Measurements from ENCODE around the gene HEG1. TPM values are rescaled to one million over a fixed set of nuclear protein-coding genes. Genes with fewer than 3 reads are reported as not detected.

The HEG1 gene, protein sequence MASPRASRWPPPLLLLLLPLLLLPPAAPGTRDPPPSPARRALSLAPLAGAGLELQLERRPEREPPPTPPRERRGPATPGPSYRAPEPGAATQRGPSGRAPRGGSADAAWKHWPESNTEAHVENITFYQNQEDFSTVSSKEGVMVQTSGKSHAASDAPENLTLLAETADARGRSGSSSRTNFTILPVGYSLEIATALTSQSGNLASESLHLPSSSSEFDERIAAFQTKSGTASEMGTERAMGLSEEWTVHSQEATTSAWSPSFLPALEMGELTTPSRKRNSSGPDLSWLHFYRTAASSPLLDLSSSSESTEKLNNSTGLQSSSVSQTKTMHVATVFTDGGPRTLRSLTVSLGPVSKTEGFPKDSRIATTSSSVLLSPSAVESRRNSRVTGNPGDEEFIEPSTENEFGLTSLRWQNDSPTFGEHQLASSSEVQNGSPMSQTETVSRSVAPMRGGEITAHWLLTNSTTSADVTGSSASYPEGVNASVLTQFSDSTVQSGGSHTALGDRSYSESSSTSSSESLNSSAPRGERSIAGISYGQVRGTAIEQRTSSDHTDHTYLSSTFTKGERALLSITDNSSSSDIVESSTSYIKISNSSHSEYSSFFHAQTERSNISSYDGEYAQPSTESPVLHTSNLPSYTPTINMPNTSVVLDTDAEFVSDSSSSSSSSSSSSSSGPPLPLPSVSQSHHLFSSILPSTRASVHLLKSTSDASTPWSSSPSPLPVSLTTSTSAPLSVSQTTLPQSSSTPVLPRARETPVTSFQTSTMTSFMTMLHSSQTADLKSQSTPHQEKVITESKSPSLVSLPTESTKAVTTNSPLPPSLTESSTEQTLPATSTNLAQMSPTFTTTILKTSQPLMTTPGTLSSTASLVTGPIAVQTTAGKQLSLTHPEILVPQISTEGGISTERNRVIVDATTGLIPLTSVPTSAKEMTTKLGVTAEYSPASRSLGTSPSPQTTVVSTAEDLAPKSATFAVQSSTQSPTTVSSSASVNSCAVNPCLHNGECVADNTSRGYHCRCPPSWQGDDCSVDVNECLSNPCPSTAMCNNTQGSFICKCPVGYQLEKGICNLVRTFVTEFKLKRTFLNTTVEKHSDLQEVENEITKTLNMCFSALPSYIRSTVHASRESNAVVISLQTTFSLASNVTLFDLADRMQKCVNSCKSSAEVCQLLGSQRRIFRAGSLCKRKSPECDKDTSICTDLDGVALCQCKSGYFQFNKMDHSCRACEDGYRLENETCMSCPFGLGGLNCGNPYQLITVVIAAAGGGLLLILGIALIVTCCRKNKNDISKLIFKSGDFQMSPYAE (N-terminal part only)
- total RNA-seq (10 to 100 TPM; 20.9 to 21.3 TPM), polyA plus RNA-seq (6.3 TPM)

- CTCF ChIA-PET = no interaction called here
- H3K27ac ChIP-seq (ENCODE audit: low read depth, low read length) = peak within 1 kb of the TSS; percentile 77
- no peaks in the 10 kb centered on the region for H3K9me3 ChIP-seq (ENCODE audit: low read length)
- H3K4me1 ChIP-seq (ENCODE audit: insufficient read depth, low read length) = peaks cover 37% of the 10 kb centered on the region
- H3K4me3 Mint-ChIP-seq = peak within 1 kb of the TSS; percentile 92 to 99 (median 97)
- peak within 1 kb of the TSS; percentile 95 for H3K4me3 ChIP-seq (ENCODE audit: low read length)
- peaks cover 40 to 45% (median 42%) of the 10 kb centered on the region in 3 donors for H3K4me1 Mint-ChIP-seq
- H3K36me3 Mint-ChIP-seq = peaks cover 0 to 7% (median 0%) of the 10 kb centered on the region in 3 donors
- H3K36me3 ChIP-seq (ENCODE audit: insufficient read depth, low read length) = no peaks in the 10 kb centered on the region
- H3K27me3 Mint-ChIP-seq = peaks cover 2 to 7% of the 10 kb centered on the region in 2 donors
- peak within 1 kb of the TSS; percentile 89 to 99 (median 96) for H3K27ac Mint-ChIP-seq
- DNase-seq = peak; percentile 68 to 86 (median 70)
- no peaks in the 10 kb centered on the region for H3K9me3 Mint-ChIP-seq
- POLR2A ChIA-PET = interaction anchor here (0.6 kb wide), 1 partner anchor 85 kb away, joined by 3 read pairs; no protein-coding TSS in a partner anchor
- H3K27me3 ChIP-seq (ENCODE audit: insufficient read depth, low read length, poor library complexity, severe bottlenecking) = no peaks in the 10 kb centered on the region
Observed at GRCh38 chr3:125055913-125056745, at the start of gene HEG1. Gene HEG1 (minus strand): TSS chr3:125055997. CDS start chr3:125055890, 107 bp downstream.

DNA sequence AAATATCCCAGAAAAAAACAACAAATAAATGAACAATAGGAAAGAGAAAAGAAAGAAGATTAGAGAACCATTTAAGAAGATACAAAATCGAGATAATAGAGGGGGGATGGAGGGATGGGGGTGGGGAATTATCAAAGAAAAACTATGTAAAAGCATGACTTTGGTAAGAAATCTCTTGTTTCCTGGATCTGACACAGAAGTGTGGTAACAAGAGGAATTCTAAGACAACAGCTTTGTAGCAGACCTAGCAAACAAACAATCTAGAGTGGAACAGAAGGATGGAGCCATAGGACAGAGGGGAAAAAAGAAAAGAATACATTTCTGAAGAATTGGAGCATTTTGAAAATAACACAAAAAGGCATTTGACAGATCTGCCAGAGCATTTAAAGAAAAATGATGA, 49.3 kb upstream of the HEG1 start:
- ChIA-PET CTCF (no interaction called here), POLR2A (no interaction called here)
- H3K4me1 ChIP-seq (ENCODE audit: insufficient read depth, low read length) = no peaks in the 10 kb centered on the region
- H3K36me3 ChIP-seq (ENCODE audit: insufficient read depth, low read length) = no peaks in the 10 kb centered on the region
- H3K27ac ChIP-seq (ENCODE audit: low read depth, low read length) = no peak overlapping the region
- peaks cover 0 to 5% (median 2%) of the 10 kb centered on the region in 5 donors for H3K9me3 Mint-ChIP-seq
- H3K4me1 Mint-ChIP-seq = peaks cover 0 to 3% (median 0%) of the 10 kb centered on the region in 3 donors
- no peak for DNase-seq
- no peak overlapping the region for H3K27ac Mint-ChIP-seq
- no peak overlapping the region for H3K4me3 Mint-ChIP-seq
- H3K27me3 Mint-ChIP-seq = peaks cover 1 to 6% of the 10 kb centered on the region in 2 donors
- H3K9me3 ChIP-seq (ENCODE audit: low read length) = no peaks in the 10 kb centered on the region
- no peaks in the 10 kb centered on the region for H3K27me3 ChIP-seq (ENCODE audit: insufficient read depth, low read length, poor library complexity, severe bottlenecking)
- H3K4me3 ChIP-seq (ENCODE audit: low read length) = no peak overlapping the region
- peaks cover 0 to 7% (median 3%) of the 10 kb centered on the region in 3 donors for H3K36me3 Mint-ChIP-seq

DNA sequence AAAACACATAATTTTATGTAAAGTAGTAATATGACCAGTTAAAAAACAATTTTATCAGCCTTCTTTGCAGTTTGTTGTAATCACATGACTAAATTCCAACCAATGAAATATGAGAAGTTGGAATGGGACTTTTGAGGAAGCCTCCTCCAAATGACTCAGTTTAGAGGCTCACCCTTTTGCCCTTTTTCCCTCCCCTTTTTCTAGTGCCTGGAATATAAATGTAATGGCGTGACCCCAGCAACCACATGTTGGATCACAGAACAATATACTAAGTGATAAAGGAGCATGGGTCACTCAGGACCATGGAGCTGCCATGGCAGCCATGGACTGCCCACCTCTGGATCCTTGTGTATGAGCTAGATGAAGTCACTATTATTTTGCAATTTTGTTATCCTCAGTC, 48.8 kb upstream of the HEG1 start:
- Histone ChIP-seq H3K4me3 (ENCODE audit: low read length) (no peak overlapping the region), H3K4me1 (ENCODE audit: insufficient read depth, low read length) (no peaks in the 10 kb centered on the region), H3K36me3 (ENCODE audit: insufficient read depth, low read length) (no peaks in the 10 kb centered on the region), H3K27me3 (ENCODE audit: insufficient read depth, low read length, poor library complexity, severe bottlenecking) (no peaks in the 10 kb centered on the region), H3K27ac (ENCODE audit: low read depth, low read length) (no peak overlapping the region), H3K9me3 (ENCODE audit: low read length) (no peaks in the 10 kb centered on the region)
- POLR2A ChIA-PET = no interaction called here
- Mint-ChIP-seq H3K4me1 (peaks cover 0 to 2% (median 0%) of the 10 kb centered on the region in 3 donors), H3K27ac (peak overlapping the region in 1 of 8 donors; percentile 47), H3K9me3 (peaks cover 4 to 9% (median 4%) of the 10 kb centered on the region in 5 donors), H3K27me3 (peaks cover 1 to 6% of the 10 kb centered on the region in 2 donors), H3K4me3 (no peak overlapping the region), H3K36me3 (peaks cover 0 to 12% (median 4%) of the 10 kb centered on the region in 3 donors)
- CTCF ChIA-PET = no interaction called here
- DNase-seq = no peak

DNA sequence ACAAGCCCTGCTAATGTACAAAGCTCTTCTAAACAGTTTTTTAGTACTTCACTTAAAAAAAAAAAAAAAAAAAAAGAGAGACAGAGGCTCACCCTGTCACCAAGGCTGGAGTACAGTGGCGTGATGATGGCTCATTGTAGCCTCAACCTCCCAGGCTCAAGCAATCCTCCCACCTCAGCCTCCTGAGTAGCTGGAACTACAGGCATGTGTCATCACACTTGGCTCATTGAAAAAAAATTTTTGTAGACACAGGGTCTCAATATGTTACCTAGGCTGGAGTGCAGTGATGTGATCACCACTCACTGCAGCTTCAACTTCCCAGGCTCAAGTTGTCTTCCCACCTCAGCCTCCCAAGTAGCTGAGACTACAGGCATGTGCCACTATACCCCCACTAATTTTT, 47.6 kb upstream of the HEG1 start:
- Mint-ChIP-seq H3K4me1 (no peaks in the 10 kb centered on the region), H3K27me3 (peaks cover 3 to 6% of the 10 kb centered on the region in 2 donors), H3K9me3 (peaks cover 4 to 16% (median 9%) of the 10 kb centered on the region in 5 donors), H3K27ac (peak overlapping the region in 1 of 8 donors; percentile 9), H3K4me3 (no peak overlapping the region), H3K36me3 (peaks cover 0 to 17% (median 4%) of the 10 kb centered on the region in 3 donors)
- Histone ChIP-seq H3K27ac (ENCODE audit: low read depth, low read length) (no peak overlapping the region), H3K9me3 (ENCODE audit: low read length) (no peaks in the 10 kb centered on the region), H3K27me3 (ENCODE audit: insufficient read depth, low read length, poor library complexity, severe bottlenecking) (no peaks in the 10 kb centered on the region), H3K4me3 (ENCODE audit: low read length) (no peak overlapping the region), H3K4me1 (ENCODE audit: insufficient read depth, low read length) (no peaks in the 10 kb centered on the region), H3K36me3 (ENCODE audit: insufficient read depth, low read length) (no peaks in the 10 kb centered on the region)
- POLR2A ChIA-PET = no interaction called here
- CTCF ChIA-PET = no interaction called here
- no peak for DNase-seq

GRCh38 chr3:125102470-125102869, 46.7 kb upstream of the HEG1 start:
- ChIA-PET CTCF (no interaction called here), POLR2A (no interaction called here)
- Histone ChIP-seq H3K27ac (ENCODE audit: low read depth, low read length) (no peak overlapping the region), H3K9me3 (ENCODE audit: low read length) (no peaks in the 10 kb centered on the region), H3K4me3 (ENCODE audit: low read length) (no peak overlapping the region), H3K4me1 (ENCODE audit: insufficient read depth, low read length) (no peaks in the 10 kb centered on the region), H3K27me3 (ENCODE audit: insufficient read depth, low read length, poor library complexity, severe bottlenecking) (no peaks in the 10 kb centered on the region), H3K36me3 (ENCODE audit: insufficient read depth, low read length) (no peaks in the 10 kb centered on the region)
- peaks cover 0 to 17% (median 4%) of the 10 kb centered on the region in 3 donors for H3K36me3 Mint-ChIP-seq
- peaks cover 3 to 6% of the 10 kb centered on the region in 2 donors for H3K27me3 Mint-ChIP-seq
- peaks cover 4 to 18% (median 9%) of the 10 kb centered on the region in 5 donors for H3K9me3 Mint-ChIP-seq
- DNase-seq = no peak
- H3K4me1 Mint-ChIP-seq = no peaks in the 10 kb centered on the region
- no peak overlapping the region for H3K4me3 Mint-ChIP-seq
- H3K27ac Mint-ChIP-seq = no peak overlapping the region

GRCh38 chr3:125098611-125099291, 43.0 kb upstream of the HEG1 start:
- Mint-ChIP-seq H3K27ac (no peak overlapping the region), H3K27me3 (peaks cover 2 to 6% of the 10 kb centered on the region in 2 donors), H3K9me3 (peaks cover 3 to 15% (median 9%) of the 10 kb centered on the region in 5 donors), H3K4me1 (no peaks in the 10 kb centered on the region), H3K36me3 (peaks cover 0 to 10% (median 1%) of the 10 kb centered on the region in 3 donors), H3K4me3 (no peak overlapping the region)
- no peak overlapping the region for H3K27ac ChIP-seq (ENCODE audit: low read depth, low read length)
- H3K36me3 ChIP-seq (ENCODE audit: insufficient read depth, low read length) = no peaks in the 10 kb centered on the region
- DNase-seq = no peak
- H3K4me3 ChIP-seq (ENCODE audit: low read length) = no peak overlapping the region
- no peaks in the 10 kb centered on the region for H3K9me3 ChIP-seq (ENCODE audit: low read length)
- ChIA-PET CTCF (no interaction called here), POLR2A (no interaction called here)
- H3K4me1 ChIP-seq (ENCODE audit: insufficient read depth, low read length) = no peaks in the 10 kb centered on the region
- H3K27me3 ChIP-seq (ENCODE audit: insufficient read depth, low read length, poor library complexity, severe bottlenecking) = no peaks in the 10 kb centered on the region

- Mint-ChIP-seq H3K36me3 (peaks cover 0 to 3% (median 0%) of the 10 kb centered on the region in 3 donors), H3K27me3 (no peaks in the 10 kb centered on the region), H3K27ac (no peak overlapping the region), H3K9me3 (no peaks in the 10 kb centered on the region), H3K4me1 (no peaks in the 10 kb centered on the region), H3K4me3 (no peak overlapping the region)
- H3K4me3 ChIP-seq (ENCODE audit: low read length) = no peak overlapping the region
- DNase-seq = no peak
- POLR2A ChIA-PET = no interaction called here
- CTCF ChIA-PET = no interaction called here
- no peaks in the 10 kb centered on the region for H3K4me1 ChIP-seq (ENCODE audit: insufficient read depth, low read length)
- no peaks in the 10 kb centered on the region for H3K9me3 ChIP-seq (ENCODE audit: low read length)
- H3K27me3 ChIP-seq (ENCODE audit: insufficient read depth, low read length, poor library complexity, severe bottlenecking) = no peaks in the 10 kb centered on the region
- no peaks in the 10 kb centered on the region for H3K36me3 ChIP-seq (ENCODE audit: insufficient read depth, low read length)
- no peak overlapping the region for H3K27ac ChIP-seq (ENCODE audit: low read depth, low read length)
Observed at GRCh38 chr3:125090649-125091048, 34.9 kb upstream of the HEG1 start.
